Fibroblast of mammary gland (primary cell): ENCODE data around the gene PITX3.
A peak's percentile ranks its signal among the peaks of the same experiment; 100 is the strongest.

Experiments
- DNase-seq: peaks from one replicate; pipeline ENCODE4 v3.0.0-alpha.2; 2010; ENCODE audit warnings: low read depth
- H3K4me3 ChIP-seq: 2 replicates; pipeline ENCODE4 v1.5.1; 2011; ENCODE audit warnings: low read depth, mild to moderate bottlenecking, low read length, moderate library complexity; ENCODE audit not compliant: control insufficient read depth
- TF ChIP-seq, protein P1 (sequence below): conservative IDR thresholded peaks from 2 replicates; pipeline ENCODE4 v1.5.1; 2011; ENCODE audit warnings: low read depth, low read length, inconsistent platforms; ENCODE audit not compliant: control insufficient read depth, insufficient read depth

Gene PITX3

DNA sequence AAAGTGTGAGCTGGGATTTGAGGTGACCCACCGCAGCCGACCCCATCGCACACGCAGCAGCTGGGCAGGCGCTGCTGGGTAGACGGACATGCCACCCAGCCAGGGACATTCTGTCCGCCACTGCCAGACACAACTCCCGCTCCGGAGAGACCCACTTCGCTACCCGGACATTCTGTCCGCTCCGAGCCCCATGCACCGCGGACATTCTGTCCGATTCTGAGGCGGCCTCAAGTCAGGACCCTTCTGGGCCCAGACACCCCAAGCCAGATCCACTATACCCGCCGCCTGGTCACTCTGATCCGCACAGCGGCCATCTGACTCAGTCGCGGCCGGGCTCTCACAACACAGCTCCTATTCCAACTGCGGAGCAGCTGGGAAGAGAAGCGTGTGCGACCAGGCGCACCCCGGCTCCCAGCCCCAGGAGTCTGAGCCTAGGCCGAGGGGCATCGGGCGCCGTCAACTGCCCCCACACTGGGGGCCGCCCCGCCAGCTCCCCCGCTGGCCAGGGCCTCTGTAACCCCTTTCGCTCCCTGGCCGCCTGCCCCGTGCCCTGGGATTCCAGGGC lies 763 bp downstream of the PITX3 start:
- TF ChIP-seq, protein P1, sequence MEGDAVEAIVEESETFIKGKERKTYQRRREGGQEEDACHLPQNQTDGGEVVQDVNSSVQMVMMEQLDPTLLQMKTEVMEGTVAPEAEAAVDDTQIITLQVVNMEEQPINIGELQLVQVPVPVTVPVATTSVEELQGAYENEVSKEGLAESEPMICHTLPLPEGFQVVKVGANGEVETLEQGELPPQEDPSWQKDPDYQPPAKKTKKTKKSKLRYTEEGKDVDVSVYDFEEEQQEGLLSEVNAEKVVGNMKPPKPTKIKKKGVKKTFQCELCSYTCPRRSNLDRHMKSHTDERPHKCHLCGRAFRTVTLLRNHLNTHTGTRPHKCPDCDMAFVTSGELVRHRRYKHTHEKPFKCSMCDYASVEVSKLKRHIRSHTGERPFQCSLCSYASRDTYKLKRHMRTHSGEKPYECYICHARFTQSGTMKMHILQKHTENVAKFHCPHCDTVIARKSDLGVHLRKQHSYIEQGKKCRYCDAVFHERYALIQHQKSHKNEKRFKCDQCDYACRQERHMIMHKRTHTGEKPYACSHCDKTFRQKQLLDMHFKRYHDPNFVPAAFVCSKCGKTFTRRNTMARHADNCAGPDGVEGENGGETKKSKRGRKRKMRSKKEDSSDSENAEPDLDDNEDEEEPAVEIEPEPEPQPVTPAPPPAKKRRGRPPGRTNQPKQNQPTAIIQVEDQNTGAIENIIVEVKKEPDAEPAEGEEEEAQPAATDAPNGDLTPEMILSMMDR: no peak
- DNase-seq: no peak
- peak overlapping the region; percentile 70 for H3K4me3 ChIP-seq

DNA sequence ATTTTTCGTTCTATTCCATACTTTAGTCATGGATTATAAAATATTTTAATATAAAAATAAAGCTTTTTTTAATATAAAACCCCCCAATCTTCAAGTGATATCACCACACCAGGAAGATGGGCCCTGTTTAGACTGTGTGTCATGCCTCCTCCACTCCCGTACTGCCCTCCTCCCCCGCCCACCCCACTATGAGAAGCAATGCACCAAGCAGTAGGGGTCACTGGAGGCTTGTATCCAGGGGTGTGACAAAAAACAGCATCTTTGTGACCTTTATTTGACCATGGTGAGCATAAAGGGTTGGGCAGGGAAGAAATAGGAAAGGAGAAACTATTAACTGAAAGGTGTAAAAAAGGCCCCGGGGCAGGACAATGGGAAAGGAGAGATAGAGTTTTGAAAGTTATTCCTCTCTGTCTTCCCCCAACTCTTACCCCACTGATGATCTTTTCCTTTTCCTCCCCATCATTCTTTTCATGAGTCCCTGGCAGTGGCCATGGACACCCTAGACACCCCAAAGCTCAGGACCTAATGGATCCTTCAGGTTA lies 3.5 kb downstream of the PITX3 start:
- no peak for DNase-seq
- no peak overlapping the region for H3K4me3 ChIP-seq
- TF ChIP-seq, protein P1: no peak

DNA sequence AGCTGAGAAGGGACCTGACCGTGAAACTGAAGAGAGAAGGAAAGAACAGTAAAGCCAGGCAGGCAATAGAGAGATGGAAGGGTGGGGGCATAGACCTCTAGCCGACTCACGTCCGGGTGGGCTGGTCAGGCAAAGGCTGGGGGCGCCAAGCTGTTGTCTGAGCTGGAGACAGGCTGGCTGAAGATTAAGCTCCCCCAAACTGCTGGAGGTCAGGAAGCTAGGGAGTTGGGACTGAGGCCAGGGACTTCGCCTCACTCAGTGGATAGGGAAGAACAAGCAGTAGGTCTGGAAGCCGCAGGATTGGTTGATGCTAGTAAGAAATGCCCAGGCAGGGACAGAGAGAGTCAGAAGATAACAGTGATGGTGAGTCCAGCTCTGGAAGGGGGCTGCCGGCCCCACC lies 5.3 kb downstream of the PITX3 start:
- no peak for DNase-seq
- no peak overlapping the region for H3K4me3 ChIP-seq
- TF ChIP-seq, protein P1: no peak

DNA sequence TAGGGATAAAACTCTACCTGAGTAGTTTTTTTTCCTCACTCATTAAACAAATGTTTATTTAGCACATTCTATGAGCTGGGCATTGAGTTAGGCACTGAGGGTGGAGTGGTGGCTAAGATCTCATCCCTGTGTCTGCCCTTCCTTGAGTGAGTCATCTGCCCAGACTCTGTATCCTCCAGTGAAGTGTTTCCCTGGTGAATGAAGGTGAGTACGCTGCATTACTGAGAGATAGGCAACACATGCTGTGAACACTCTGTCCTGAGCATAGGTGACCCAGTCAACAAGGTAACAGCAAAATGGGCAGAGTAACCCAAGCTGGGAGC lies 5.8 kb downstream of the PITX3 start:
- no peak for DNase-seq
- H3K4me3 ChIP-seq: no peak overlapping the region
- TF ChIP-seq, protein P1: no peak

DNA sequence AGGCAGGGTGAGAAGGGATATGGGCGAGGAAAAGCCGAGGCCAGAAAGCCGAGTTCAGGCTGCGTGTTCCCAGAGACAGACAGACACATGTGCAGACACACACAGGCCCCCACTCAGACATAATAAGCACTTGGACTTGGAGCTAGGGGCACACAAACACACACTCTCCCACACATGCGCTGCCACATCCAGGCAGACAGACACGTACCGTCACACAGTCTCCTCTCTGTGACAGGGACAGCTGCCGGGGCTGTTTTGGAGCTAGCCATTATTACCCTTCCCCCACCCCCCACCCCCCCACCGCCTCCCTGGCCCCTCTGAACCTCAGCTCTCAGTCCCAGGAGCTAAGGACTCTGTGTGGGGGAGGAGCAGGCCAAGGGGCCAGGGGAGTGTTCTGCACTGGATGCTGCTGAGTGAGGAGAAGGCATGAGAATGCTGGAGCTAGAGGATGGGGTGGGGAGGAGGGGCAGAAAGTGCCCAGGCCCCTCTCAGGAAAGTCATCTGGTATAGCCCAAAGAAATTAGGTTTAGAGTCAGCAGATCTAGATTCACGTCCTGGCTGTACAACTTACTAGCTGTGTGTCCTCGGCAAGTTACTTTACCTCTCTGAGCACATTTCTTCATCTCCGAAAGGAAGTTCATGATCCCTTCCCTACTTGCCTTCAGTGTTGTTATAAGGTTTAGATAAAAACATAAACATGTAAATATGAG lies 6.3 kb downstream of the PITX3 start:
- TF ChIP-seq, protein P1: no peak
- DNase-seq: no peak
- no peak overlapping the region for H3K4me3 ChIP-seq

DNA sequence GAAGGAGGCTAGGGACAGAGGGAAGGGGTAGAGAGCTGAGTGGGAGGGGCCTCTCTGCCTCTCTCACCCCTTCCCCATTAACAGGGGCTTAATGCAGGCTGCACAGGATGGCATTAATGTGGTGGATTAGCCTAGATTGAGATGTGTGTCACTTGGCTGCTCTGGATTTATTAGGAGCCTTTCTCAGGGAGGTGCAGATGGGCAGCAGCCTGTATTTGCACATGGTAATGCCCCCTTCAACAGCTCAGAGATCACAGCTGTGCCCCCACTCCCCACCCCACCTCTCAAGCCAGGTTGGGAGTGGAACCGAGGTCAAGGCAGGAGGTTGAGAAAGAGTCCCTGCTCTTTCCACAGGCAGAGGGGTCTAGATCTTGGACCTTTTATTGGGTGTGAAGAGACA lies 7.3 kb downstream of the PITX3 start:
- no peak for DNase-seq
- TF ChIP-seq, protein P1: no peak
- H3K4me3 ChIP-seq: no peak overlapping the region
